IMR-90 (cell line): ENCODE results near the gene DSCAM. TPM values are rescaled to one million over a fixed set of nuclear protein-coding genes. Genes with fewer than 3 reads are reported as not detected.

Experiments used
- ATAC-seq: fragments of 200-7000 bp; cut with Tn5 transposase; 2 replicates; pipeline ENCODE4 v1.9.1; 2020; ENCODE audit warnings: low read depth, mild to moderate bottlenecking, moderate library complexity
- BruUV-seq: library from RNA; stranded (reverse); fragments of 400-500 nt; replicated peaks from 2 replicates; lab custom pipeline; 2021; lab: Mats Ljungman, UMichigan
- CTCF ChIA-PET: fragments of 300-600 bp; formaldehyde crosslinking; extraction: SDS; loops from one replicate; lab custom pipeline; 2021; ENCODE audit warnings: antibody characterized with exemption; lab: Yijun Ruan, JAX
- POLR2A ChIA-PET: fragments of 300-600 bp; sonication (Branson Sonifier 250); formaldehyde crosslinking; loops from one replicate; lab custom pipeline; 2022; ENCODE audit warnings: antibody characterized with exemption; ENCODE audit not compliant: unreplicated experiment; lab: Charles Lee
- DNase-seq: peaks from one replicate; pipeline ENCODE4 v3.0.0; 2013
- H2AFZ ChIP-seq: replicated peaks from 2 replicates; pipeline ENCODE3; 2013; ENCODE audit warnings: low read length, mild to moderate bottlenecking; ENCODE audit not compliant: poor library complexity
- H2AK5ac ChIP-seq: 2 replicates; pipeline ENCODE4 v1.6.1; 2013; ENCODE audit warnings: low read depth, low read length, inconsistent platforms
- H2AK9ac ChIP-seq: replicated peaks from 2 replicates; pipeline ENCODE3; 2013; ENCODE audit warnings: mild to moderate bottlenecking, low read depth, low read length, moderate library complexity; ENCODE audit not compliant: poor library complexity
- H2BK120ac ChIP-seq: 2 replicates; pipeline ENCODE4 v1.6.1; 2013; ENCODE audit warnings: low read depth, low read length, inconsistent platforms
- H2BK15ac ChIP-seq: 3 replicates; pipeline ENCODE4 v1.6.1; 2013; ENCODE audit warnings: low read depth, low read length, inconsistent platforms
- H2BK20ac ChIP-seq: 2 replicates; pipeline ENCODE4 v1.6.1; 2013; ENCODE audit warnings: low read depth, mild to moderate bottlenecking, inconsistent platforms, low read length, moderate library complexity
- H2BK5ac ChIP-seq: 2 replicates; pipeline ENCODE4 v1.6.1; 2013; ENCODE audit warnings: mild to moderate bottlenecking, low read depth, low read length, inconsistent platforms; ENCODE audit not compliant: poor library complexity, severe bottlenecking
- H3K14ac ChIP-seq: replicated peaks from 2 replicates; pipeline ENCODE4 v1.6.1; 2013; ENCODE audit warnings: low read depth, low read length, inconsistent platforms
- H3K18ac ChIP-seq: 2 replicates; pipeline ENCODE4 v1.6.1; 2013; ENCODE audit warnings: low read depth, low read length, control low read depth
- H3K23ac ChIP-seq: 2 replicates; pipeline ENCODE4 v1.6.1; 2013; ENCODE audit warnings: low read depth, low read length, inconsistent platforms
- H3K27ac ChIP-seq: 2 replicates; pipeline ENCODE4 v1.5.1; 2013; ENCODE audit warnings: mild to moderate bottlenecking, control low read depth, low read length; ENCODE audit not compliant: insufficient read depth
- H3K27me3 ChIP-seq: 2 replicates; pipeline ENCODE4 v1.6.1; 2013; ENCODE audit warnings: low read length; ENCODE audit not compliant: control insufficient read depth, insufficient read depth
- H3K36me3 ChIP-seq: 2 replicates; pipeline ENCODE4 v1.6.1; 2013; ENCODE audit warnings: low read length, mixed read lengths; ENCODE audit not compliant: control insufficient read depth, insufficient read depth
- H3K4ac ChIP-seq: 2 replicates; pipeline ENCODE4 v1.6.1; 2013; ENCODE audit warnings: low read depth, low read length, inconsistent platforms
- H3K4me1 ChIP-seq: 2 replicates; pipeline ENCODE4 v1.6.1; 2013; ENCODE audit warnings: low read length, mixed read lengths; ENCODE audit not compliant: control insufficient read depth, insufficient read depth
- H3K4me2 ChIP-seq: 2 replicates; pipeline ENCODE4 v1.6.1; 2013; ENCODE audit warnings: low read depth, mild to moderate bottlenecking, control low read depth, low read length, moderate library complexity
- H3K4me3 ChIP-seq: 2 replicates; pipeline ENCODE4 v1.5.1; 2013; ENCODE audit warnings: low read depth, mild to moderate bottlenecking, control low read depth, low read length, moderate library complexity; ENCODE audit not compliant: insufficient read depth
- H3K56ac ChIP-seq: 2 replicates; pipeline ENCODE4 v1.6.1; 2013; ENCODE audit warnings: low read length, inconsistent platforms; ENCODE audit not compliant: insufficient read depth; ENCODE audit errors: extremely low read depth
- H3K79me1 ChIP-seq, 2 experiments: 2 replicates each; pipeline ENCODE4 v1.6.1; 2013; ENCODE audit warnings: low read length in 2 of 2, inconsistent platforms in 1 of 2, low read depth in 1 of 2
- H3K9ac ChIP-seq: 2 replicates; pipeline ENCODE4 v1.6.1; 2013; ENCODE audit warnings: low read depth, low read length, control low read depth
- H3K9me1 ChIP-seq: 2 replicates; pipeline ENCODE4 v1.6.1; 2013; ENCODE audit warnings: low read length, inconsistent platforms; ENCODE audit not compliant: insufficient read depth
- H3K9me3 ChIP-seq: 2 replicates; pipeline ENCODE4 v1.6.1; 2013; ENCODE audit warnings: low read length; ENCODE audit not compliant: control insufficient read depth, insufficient read depth
- H4K20me1 ChIP-seq: 2 replicates; pipeline ENCODE4 v1.6.1; 2013; ENCODE audit warnings: low read length, inconsistent platforms; ENCODE audit not compliant: insufficient read depth
- H4K5ac ChIP-seq: 2 replicates; pipeline ENCODE4 v1.6.1; 2013; ENCODE audit warnings: mild to moderate bottlenecking, low read depth, low read length, control low read depth
- H4K8ac ChIP-seq, 2 experiments: 2 replicates each; pipeline ENCODE4 v1.6.1; 2013; ENCODE audit warnings: low read depth in 2 of 2, low read length in 2 of 2, control low read depth in 1 of 2, inconsistent platforms in 1 of 2
- H4K91ac ChIP-seq: 2 replicates; pipeline ENCODE4 v1.6.1; 2013; ENCODE audit warnings: low read depth, low read length, inconsistent platforms; ENCODE audit not compliant: insufficient read depth
- BHLHE40 ChIP-seq: fragments of 150-350 bp; IDR thresholded peaks from 2 replicates; pipeline ENCODE4 v1.6.1; 2016; ENCODE audit warnings: mild to moderate bottlenecking, low read depth, low read length
- CEBPB ChIP-seq: IDR thresholded peaks from 2 replicates; pipeline ENCODE4 v1.6.1; 2012; ENCODE audit warnings: low read depth, low read length, improper control_type of control experiment
- FOS ChIP-seq: fragments of 150-350 bp; IDR thresholded peaks from 2 replicates; pipeline ENCODE4 v1.6.1; 2016; ENCODE audit warnings: low read depth, low read length
- MAFK ChIP-seq: IDR thresholded peaks from 2 replicates; pipeline ENCODE4 v1.6.1; 2012; ENCODE audit warnings: low read depth, low read length, improper control_type of control experiment
- MAZ ChIP-seq: IDR thresholded peaks from 2 replicates; pipeline ENCODE4 v1.6.1; 2012; ENCODE audit warnings: low read depth, mild to moderate bottlenecking, low read length, improper control_type of control experiment, moderate library complexity, borderline replicate concordance
- MXI1 ChIP-seq: IDR thresholded peaks from 2 replicates; pipeline ENCODE4 v1.6.1; 2012; ENCODE audit warnings: low read depth, mild to moderate bottlenecking, low read length, moderate library complexity, borderline replicate concordance
- NFE2L2 ChIP-seq: fragments of 150-350 bp; IDR thresholded peaks from 2 replicates; pipeline ENCODE4 v1.6.1; 2016; ENCODE audit warnings: low read depth, mild to moderate bottlenecking, low read length
- POLR2A ChIP-seq: IDR thresholded peaks from 2 replicates; pipeline ENCODE4 v1.6.1; 2012; ENCODE audit warnings: mild to moderate bottlenecking, low read depth, low read length
- RAD21 ChIP-seq: IDR thresholded peaks from 2 replicates; pipeline ENCODE4 v1.6.1; 2012; ENCODE audit warnings: low read length, improper control_type of control experiment
- RCOR1 ChIP-seq: IDR thresholded peaks from 2 replicates; pipeline ENCODE4 v1.6.1; 2012; ENCODE audit warnings: mild to moderate bottlenecking, low read length, improper control_type of control experiment; ENCODE audit not compliant: insufficient replicate concordance
- RFX5 ChIP-seq: IDR thresholded peaks from 2 replicates; pipeline ENCODE4 v1.8.0; 2012; ENCODE audit warnings: low read depth, mild to moderate bottlenecking, low read length, moderate library complexity
- WGBS, 2 experiments: methylation state at CpG; one replicate each; pipeline versions ENCODE4 v1.1.5 to v1.1.7; 2013; ENCODE audit warnings: missing lambda C conversion rate in 2 of 2; ENCODE audit not compliant: insufficient read length in 1 of 2; ENCODE audit errors: extremely low coverage in 2 of 2; 5-methylcytosine and 5-hydroxymethylcytosine counted together
- dilution Hi-C: fragments of 300-500 bp; cut with HindIII; formaldehyde crosslinking; loops from one replicate; pipeline ENCODE4 v1.14.3; 2018; ENCODE audit warnings: low sequenced_read_pairs; ENCODE audit not compliant: unreplicated experiment
- in situ Hi-C: fragments of 300-500 bp; cut with MboI; formaldehyde crosslinking; loops from 3 replicates; pipeline ENCODE4 v1.14.3; 2019; ENCODE audit warnings: low sequenced_read_pairs, inconsistent platforms, mixed read lengths
- intact Hi-C: fragments of 100-400 bp; cut with micrococcal nuclease; formaldehyde crosslinking; loops from 2 replicates; pipeline ENCODE4 v1.10.0; 2022
- polyA plus RNA-seq, 3 experiments: library from polyadenylated mRNA; depleted of rRNA; stranded (reverse); fragments of >200 nt; gene quantifications; 2 replicates each; pipeline ENCODE4 v1.2.3, GENCODE V29; 2012; ENCODE audit warnings: low replicate concordance in 1 of 3
- total RNA-seq: library from RNA; depleted of rRNA; stranded (reverse); fragments of >200 nt; gene quantifications from 2 replicates; pipeline ENCODE4 v1.2.3, GENCODE V29; 2012
- TF ChIP-seq, protein P1 (sequence below): fragments of 150-350 bp; IDR thresholded peaks from 2 replicates; pipeline ENCODE4 v1.6.1; 2016; ENCODE audit warnings: low read depth, mild to moderate bottlenecking, low read length, moderate library complexity, borderline replicate concordance
- TF ChIP-seq, protein P2 (sequence below): conservative IDR thresholded peaks from 2 replicates; pipeline ENCODE4 v1.5.1; 2012; ENCODE audit warnings: mild to moderate bottlenecking, low read depth, low read length, improper control_type of control experiment

The DSCAM gene
- total and polyA plus RNA-seq, 2 of the 4 experiments (the other 2 are of a cell fraction) = under 0.01 to 0.02 TPM

DNA sequence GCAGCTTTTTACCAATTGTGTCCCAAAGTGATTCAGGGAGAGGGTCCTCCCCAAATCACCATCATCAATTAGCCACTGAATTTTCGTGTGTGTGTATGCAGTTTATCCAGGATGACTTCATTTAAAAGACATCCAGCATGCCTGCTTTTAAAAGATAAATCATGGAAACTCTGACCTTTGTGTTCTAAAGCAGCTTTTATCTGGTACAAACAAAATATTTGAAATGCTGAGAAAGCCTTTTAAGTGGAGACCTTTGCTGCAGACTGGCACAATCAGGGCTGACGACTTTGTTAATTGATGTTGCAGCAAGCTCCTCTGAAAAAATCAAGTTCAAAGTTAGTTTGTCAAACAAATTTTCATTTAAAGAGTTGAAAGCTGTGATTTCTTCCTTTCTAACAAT is 875.0 kb downstream of the DSCAM start:
- dilution Hi-C loops (no loop called here), in situ Hi-C loops (loop anchor here (25.0 kb wide), 1 partner anchor 115 kb away; no protein-coding TSS in a partner anchor)

More for the DNA sequence above, 875.0 kb downstream of the DSCAM start:
- Histone ChIP-seq H3K27ac (no peak overlapping the region), H4K91ac (no peak overlapping the region), H3K4me3 (no peak overlapping the region), H3K4ac (no peak overlapping the region), H3K36me3 (no peaks in the 10 kb centered on the region), H3K79me1 (no peaks in the 10 kb centered on the region), H3K9me1 (no peaks in the 10 kb centered on the region), H3K56ac (no peak overlapping the region), H3K9ac (no peak overlapping the region), H3K9me3 (peaks cover 34% of the 10 kb centered on the region), H3K18ac (no peak overlapping the region), H3K4me1 (no peaks in the 10 kb centered on the region), H2BK120ac (no peak overlapping the region), H3K14ac (no peak overlapping the region), H2AK5ac (no peak overlapping the region), H4K8ac (no peak overlapping the region), H2BK20ac (no peak overlapping the region), H3K4me2 (no peak overlapping the region), H4K5ac (no peak overlapping the region), H2AFZ (no peak overlapping the region), H3K27me3 (no peaks in the 10 kb centered on the region), H2BK15ac (no peak overlapping the region), H3K23ac (no peak overlapping the region), H4K20me1 (no peaks in the 10 kb centered on the region), H2BK5ac (no peak overlapping the region), H2AK9ac (no peak overlapping the region)
- BruUV-seq = no TSS peak
- CTCF ChIA-PET = no interaction called here
- ATAC-seq (no peak), DNase-seq (no peak)
- WGBS, 2 experiments = no CpG with 5 or more reads among the region's 2 CpGs
- TF ChIP-seq FOS (no peak), RAD21 (no peak), RCOR1 (no peak), RFX5 (no peak), MXI1 (no peak), BHLHE40 (no peak), MAFK (no peak), NFE2L2 (no peak), CEBPB (no peak), MAZ (no peak), POLR2A (no peak)
- TF ChIP-seq, protein P1, sequence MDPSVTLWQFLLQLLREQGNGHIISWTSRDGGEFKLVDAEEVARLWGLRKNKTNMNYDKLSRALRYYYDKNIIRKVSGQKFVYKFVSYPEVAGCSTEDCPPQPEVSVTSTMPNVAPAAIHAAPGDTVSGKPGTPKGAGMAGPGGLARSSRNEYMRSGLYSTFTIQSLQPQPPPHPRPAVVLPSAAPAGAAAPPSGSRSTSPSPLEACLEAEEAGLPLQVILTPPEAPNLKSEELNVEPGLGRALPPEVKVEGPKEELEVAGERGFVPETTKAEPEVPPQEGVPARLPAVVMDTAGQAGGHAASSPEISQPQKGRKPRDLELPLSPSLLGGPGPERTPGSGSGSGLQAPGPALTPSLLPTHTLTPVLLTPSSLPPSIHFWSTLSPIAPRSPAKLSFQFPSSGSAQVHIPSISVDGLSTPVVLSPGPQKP = no peak
- TF ChIP-seq, protein P2, sequence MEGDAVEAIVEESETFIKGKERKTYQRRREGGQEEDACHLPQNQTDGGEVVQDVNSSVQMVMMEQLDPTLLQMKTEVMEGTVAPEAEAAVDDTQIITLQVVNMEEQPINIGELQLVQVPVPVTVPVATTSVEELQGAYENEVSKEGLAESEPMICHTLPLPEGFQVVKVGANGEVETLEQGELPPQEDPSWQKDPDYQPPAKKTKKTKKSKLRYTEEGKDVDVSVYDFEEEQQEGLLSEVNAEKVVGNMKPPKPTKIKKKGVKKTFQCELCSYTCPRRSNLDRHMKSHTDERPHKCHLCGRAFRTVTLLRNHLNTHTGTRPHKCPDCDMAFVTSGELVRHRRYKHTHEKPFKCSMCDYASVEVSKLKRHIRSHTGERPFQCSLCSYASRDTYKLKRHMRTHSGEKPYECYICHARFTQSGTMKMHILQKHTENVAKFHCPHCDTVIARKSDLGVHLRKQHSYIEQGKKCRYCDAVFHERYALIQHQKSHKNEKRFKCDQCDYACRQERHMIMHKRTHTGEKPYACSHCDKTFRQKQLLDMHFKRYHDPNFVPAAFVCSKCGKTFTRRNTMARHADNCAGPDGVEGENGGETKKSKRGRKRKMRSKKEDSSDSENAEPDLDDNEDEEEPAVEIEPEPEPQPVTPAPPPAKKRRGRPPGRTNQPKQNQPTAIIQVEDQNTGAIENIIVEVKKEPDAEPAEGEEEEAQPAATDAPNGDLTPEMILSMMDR = no peak
- POLR2A ChIA-PET = no interaction called here
- intact Hi-C loops = no loop called here
